ENCODE results near the gene MEX3D.
"Not testable (repeated sequence)": the region's sequence is repeated elsewhere in the genome, so short reads cannot be mapped to it uniquely, and the experiment has no call there.

Gene MEX3D

GRCh38 chr19:1535699-1536098, 32.4 kb downstream of the MEX3D start:
- DNase-seq (ENCODE audit: low read depth) = not testable (repeated sequence)

GRCh38 chr19:1534972-1535371, 33.2 kb downstream of the MEX3D start:
- DNase-seq (ENCODE audit: low read depth) = no peak

GRCh38 chr19:1533510-1534150, 34.5 kb downstream of the MEX3D start:
- no peak for DNase-seq (ENCODE audit: low read depth)

- no peak for DNase-seq (ENCODE audit: low read depth)
Observed at GRCh38 chr19:1532003-1532402, 36.1 kb downstream of the MEX3D start.

- DNase-seq (ENCODE audit: low read depth) = no peak
Observed at GRCh38 chr19:1531587-1531986, 36.5 kb downstream of the MEX3D start.

GRCh38 chr19:1530856-1531255, 37.3 kb downstream of the MEX3D start:
- not testable (repeated sequence) for DNase-seq (ENCODE audit: low read depth)

- no peak for DNase-seq (ENCODE audit: low read depth)
Observed at GRCh38 chr19:1529430-1529816, 38.7 kb downstream of the MEX3D start.

GRCh38 chr19:1528596-1529429, 39.3 kb downstream of the MEX3D start:
- DNase-seq (ENCODE audit: low read depth) = no peak

GRCh38 chr19:1527650-1528309, 40.3 kb downstream of the MEX3D start:
- no peak for DNase-seq (ENCODE audit: low read depth)

- DNase-seq (ENCODE audit: low read depth) = no peak
Observed at GRCh38 chr19:1526979-1527649, 41.0 kb downstream of the MEX3D start.

- no peak for DNase-seq (ENCODE audit: low read depth)
Observed at GRCh38 chr19:1526066-1526778, 41.9 kb downstream of the MEX3D start.

GRCh38 chr19:1525343-1525742, 42.8 kb downstream of the MEX3D start:
- DNase-seq (ENCODE audit: low read depth) = no peak

GRCh38 chr19:1524972-1525325, 43.2 kb downstream of the MEX3D start:
- no peak for DNase-seq (ENCODE audit: low read depth)

- no peak for DNase-seq (ENCODE audit: low read depth)
Observed at GRCh38 chr19:1524287-1524971, 43.7 kb downstream of the MEX3D start.

- DNase-seq (ENCODE audit: low read depth) = no peak
Observed at GRCh38 chr19:1523412-1524286, 44.5 kb downstream of the MEX3D start, which contains the start of gene PLK5. Gene PLK5 (plus strand): TSS chr19:1524077. CDS start chr19:1526997, 2,920 bp downstream.

- DNase-seq (ENCODE audit: low read depth) = no peak
Observed at GRCh38 chr19:1522838-1523237, 45.3 kb downstream of the MEX3D start.

GRCh38 chr19:1522061-1522460, 46.1 kb downstream of the MEX3D start:
- no peak for DNase-seq (ENCODE audit: low read depth)

- DNase-seq (ENCODE audit: low read depth) = no peak
Observed at GRCh38 chr19:1521636-1522035, 46.5 kb downstream of the MEX3D start.

- no peak for DNase-seq (ENCODE audit: low read depth)
Observed at GRCh38 chr19:1520203-1520780, 47.8 kb downstream of the MEX3D start.

GRCh38 chr19:1519802-1520201, 48.3 kb downstream of the MEX3D start:
- DNase-seq (ENCODE audit: low read depth) = not testable (repeated sequence)
